GM18951 (cell line): ENCODE measurements around the gene ZNF500.
A peak's percentile ranks its signal among the peaks of the same experiment; 100 is the strongest.

Source experiments
- POLR2A ChIP-seq: IDR thresholded peaks from 4 replicates; pipeline ENCODE4 v1.6.1; 2011; ENCODE audit warnings: mild to moderate bottlenecking; ENCODE audit not compliant: insufficient read length, insufficient read depth; ENCODE audit errors: extremely low read depth
- in situ Hi-C: fragments of 300-500 bp; cut with MboI; formaldehyde crosslinking; loops from one replicate; pipeline ENCODE4 v1.12.0; 2022; ENCODE audit warnings: low sequenced_read_pairs, mixed read lengths, inconsistent platforms; ENCODE audit not compliant: unreplicated experiment

The ZNF500 gene

DNA sequence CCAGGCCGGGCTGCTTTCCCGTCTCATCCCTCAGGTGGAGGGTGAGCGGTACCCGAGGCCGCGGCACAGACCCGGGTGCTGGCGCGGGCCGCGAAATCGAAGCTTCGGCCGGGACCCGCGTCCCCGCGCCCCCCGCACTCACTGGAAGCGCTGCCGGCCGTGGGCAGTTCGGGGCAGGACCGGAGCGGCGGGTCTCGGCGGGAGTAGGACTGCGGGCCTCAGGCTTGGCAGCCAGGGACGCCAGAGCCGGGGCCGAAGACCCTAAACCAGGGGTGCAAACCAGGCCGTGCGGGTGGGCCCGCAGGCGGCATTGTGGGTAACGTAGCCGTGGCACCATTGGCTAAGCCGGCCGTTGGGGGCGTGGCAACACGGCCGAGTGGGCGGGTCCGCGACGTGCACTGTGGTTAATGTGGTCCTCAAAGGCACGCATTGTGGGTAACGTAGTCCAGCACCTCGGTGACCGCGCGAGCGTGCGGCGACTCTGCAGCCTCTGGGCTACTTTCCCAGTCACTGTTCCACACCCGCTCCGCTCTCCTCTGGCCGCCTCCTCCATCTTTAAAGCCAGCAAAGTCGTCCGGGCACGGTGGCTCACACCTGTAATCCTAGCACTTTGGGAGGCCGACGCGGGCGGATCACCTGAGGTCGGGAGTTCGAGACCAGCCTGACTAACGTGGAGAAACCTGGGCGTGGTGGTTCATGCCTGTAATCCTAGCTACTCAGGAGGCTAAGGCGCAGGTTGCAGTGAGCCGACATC lies at the start of gene ZNF500:
ZNF500 (minus strand) TSS at position 288 of the 754 bp plus-strand sequence. CDS start 1,184 bp downstream, outside the sequence.
- in situ Hi-C loops = no loop called here
- peak; percentile 77 for TF ChIP-seq POLR2A

DNA sequence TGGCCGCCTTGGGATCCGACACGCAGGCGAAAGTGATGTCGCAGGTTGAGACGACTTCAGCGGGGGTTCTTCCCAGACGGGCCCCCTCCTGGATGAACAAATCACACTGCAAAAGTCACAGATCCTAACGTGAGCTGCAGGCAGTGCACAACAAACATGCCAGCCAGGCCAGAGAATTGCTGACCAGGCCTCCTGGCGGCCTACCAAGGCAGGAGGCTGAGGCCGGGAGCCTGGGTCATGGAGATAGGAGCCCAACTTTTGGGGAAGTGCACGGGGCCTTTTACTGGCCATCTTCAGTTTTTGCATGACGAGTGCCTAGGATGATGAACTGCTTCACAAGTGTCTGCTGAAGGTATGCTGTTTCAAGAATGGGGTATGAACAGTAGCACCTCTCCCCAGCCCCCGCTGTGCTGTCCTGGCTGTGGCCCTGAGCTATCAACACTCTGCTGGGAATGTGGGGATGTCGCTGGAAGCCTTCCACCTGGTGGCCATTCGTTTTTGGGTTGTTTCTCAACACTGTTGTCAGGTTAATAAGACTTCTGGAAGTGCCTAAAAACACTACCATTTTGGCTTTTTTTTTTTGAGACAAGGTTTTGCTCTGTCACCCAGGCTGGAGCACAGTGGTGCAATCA lies 47.7 kb upstream of the ZNF500 start:
- in situ Hi-C loops = no loop called here

DNA sequence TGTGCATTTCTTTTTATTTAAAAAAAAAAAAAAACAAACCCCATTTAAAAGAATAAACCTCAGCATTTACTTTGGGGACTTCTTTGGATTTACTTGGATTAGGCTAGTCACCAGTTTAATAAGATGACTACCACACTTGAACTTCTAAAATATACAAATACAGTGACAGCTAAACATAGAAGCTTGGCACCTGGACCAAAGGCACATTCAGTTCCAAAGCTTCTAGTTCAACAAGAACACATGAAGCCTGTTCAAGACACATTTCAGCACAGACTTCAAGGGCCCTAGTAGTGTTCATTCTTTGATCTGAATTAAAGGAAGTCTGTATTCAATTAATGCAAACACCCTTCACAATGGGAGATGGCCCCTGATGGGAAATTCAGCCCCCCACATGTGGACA lies 47.1 kb upstream of the ZNF500 start:
- no peak for TF ChIP-seq POLR2A

More for the DNA sequence above, 47.7 kb upstream of the ZNF500 start:
- TF ChIP-seq POLR2A = no peak

DNA sequence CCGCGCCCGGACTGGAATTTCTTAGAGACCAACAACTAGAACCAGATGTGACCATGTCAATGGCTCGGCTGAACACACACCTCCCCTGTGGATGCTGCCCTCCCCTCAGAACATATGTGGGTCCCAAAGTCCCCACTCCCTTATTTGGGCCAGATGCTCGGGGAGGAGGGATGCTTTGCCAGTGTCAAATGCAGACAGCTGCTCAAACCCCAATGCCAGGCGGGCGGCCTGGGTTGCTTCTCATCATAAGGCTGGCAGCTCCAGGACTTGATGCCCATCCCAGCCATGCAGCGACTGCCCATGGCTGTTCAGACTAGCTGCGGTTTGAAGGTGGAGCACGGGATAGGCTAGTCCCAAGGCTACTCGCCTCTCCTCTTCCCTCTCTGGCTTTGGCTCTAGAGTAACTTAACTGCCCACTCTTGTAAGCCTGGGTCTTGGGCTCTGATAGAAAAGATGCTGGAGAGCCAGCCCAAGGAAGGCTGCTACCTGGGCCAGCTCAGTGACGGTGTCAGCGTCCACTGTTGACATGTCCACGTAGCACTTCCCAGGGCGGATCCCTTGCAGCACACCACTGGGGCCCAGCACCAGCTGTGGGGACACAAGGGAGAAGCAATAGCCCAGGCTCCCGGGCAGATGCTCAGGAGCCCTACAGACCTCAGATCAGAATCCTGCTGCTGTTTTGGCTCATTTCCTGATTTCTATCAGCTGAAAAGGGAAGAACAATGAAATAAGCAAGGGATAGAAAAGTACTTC lies 46.5 kb upstream of the ZNF500 start:
- in situ Hi-C loops = no loop called here
- no peak for TF ChIP-seq POLR2A

More for the DNA sequence above, 47.1 kb upstream of the ZNF500 start:
- in situ Hi-C loops = no loop called here

DNA sequence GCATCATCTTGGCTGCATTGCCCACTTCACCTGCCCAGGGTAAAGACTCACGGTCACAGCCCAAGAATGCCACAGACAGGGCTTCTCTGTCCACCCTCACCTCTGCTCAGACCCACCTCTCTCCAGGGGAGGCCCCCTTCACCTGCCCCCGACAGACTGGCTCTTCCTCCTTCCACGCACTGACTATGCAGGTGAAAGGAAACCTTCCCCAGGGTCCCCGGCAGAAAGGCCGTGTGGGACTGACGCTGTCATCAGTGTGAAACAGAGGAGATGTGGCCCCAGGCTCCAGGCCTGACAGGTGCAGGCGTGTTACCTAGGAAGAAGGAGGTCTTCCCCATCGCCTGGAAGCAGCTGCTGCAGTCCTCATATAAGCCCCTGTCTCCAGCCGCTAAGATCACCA lies 44.8 kb upstream of the ZNF500 start:
- TF ChIP-seq POLR2A = no peak
- in situ Hi-C loops = no loop called here

DNA sequence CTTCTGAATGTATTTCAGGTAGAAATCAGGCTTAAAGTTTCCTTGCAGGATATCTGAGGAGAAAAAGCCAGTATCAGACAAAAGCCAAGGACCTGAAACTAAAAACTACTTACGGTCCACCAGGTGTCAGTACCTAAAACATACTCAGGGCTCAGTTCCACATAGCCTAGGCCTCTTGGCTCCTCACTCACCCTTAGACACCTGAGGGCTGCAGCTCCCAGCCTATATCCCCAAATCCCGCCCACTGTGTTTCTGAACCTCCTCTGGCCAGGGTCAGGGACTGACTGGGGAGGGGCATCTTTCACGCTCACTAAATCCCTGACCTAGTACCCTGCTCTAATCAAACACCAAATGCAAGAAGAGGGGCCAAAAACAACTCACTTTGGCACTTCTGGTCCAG lies 44.3 kb upstream of the ZNF500 start:
- in situ Hi-C loops = no loop called here

DNA sequence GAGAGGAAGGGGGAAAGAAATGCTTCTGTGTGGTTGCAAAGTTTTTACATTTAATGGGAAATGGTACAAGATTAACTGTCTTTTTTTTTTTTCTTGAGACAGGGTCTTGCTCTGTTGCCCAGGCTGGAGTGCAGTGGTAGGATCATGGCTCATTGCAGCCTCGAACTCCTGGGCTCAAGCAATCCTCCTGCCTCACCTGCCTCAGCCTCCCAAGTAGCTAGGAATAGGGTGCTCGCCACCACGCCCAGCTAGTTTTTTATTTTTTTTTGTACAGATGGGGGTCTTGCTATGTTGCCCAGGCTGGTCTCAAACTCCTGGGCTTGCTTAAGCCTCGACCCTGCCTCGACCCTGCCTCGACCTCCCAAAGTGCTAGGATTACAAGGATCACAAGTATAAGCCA lies 39.3 kb upstream of the ZNF500 start:
- TF ChIP-seq POLR2A = no peak
- in situ Hi-C loops = no loop called here

More for the DNA sequence above, 44.3 kb upstream of the ZNF500 start:
- no peak for TF ChIP-seq POLR2A

DNA sequence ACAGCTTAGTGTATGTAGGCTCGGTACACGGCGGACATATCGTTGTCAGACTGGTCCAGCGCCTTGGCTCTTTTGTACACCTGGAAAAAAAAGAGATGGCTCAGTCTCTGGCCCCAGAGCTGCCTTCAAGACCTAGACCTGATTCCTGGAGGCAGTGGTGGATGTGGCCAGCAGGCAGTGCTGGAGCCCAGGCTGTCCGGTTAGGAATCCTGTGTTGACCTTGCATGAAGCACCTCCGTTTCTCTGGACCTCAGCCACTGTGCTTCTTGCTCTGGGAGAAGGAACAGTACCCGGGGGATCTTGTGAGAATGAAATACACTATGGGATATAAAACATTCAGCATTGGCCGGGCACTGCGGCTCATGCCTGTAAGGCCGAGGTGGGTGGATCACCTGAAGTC lies 38.3 kb upstream of the ZNF500 start:
- in situ Hi-C loops = no loop called here
- no peak for TF ChIP-seq POLR2A

DNA sequence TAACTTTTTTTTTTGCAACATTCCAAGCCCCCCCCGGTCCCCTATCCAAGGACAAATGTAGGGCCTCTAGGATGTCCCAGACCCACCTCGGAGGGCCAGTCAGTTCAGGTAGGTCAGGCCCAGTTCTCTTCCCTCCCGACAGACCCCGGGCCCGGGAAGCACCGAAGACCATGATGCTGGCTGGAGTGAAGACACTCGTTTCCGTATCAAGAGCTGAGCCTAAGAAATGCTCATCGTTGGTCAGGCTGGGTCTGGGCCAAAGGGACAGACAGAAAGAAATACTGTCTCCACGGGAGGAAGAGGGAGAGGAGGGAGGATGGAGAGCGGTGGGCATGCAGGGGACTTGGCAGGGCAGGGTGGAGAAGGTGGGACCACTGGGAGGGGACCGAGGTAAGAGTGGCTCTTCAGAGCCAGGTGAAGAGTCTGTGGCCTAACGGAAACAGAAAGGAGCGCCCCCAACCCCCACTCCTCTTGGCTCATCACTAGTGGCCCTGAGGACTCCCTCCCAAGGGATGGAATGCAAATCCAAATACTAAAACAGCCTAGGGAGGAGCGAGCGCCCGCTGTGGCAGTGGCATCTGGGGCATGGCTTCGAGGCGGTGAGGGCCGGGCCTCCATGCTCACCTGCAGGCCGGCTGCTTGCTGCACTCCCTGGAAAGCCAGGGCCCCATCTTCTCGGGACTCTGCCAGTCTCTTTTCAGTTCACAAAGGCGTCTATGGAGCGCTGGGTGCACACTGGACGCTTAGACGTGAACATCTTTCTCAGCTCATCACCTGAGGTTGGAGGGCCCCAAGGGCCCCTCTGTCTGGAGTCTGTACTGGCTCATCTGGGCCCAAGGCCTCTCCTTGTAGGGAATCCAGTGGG lies 37.2 kb upstream of the ZNF500 start:
- in situ Hi-C loops = no loop called here
- no peak for TF ChIP-seq POLR2A

DNA sequence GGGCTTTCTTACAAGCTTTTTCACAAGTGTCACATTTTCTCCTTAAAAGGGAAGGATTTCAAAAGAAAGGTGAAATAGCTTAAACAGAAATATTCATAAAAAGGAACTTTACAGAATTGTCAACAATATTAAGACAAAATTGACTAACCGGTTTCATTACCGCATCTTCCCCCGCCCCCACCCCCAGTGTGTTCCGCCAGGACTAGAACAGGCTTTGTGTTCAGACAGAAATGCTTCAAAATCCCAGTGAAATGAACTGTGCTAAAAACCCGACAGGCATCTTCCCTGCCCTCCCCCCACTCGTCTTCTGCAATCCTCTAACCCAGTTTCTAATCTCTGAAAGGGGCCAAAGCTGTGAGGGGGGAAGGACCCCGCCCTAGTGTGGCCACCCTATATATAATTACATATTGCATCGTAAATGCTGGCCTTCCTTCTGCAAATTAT lies 36.5 kb upstream of the ZNF500 start:
- in situ Hi-C loops = no loop called here
- no peak for TF ChIP-seq POLR2A

DNA sequence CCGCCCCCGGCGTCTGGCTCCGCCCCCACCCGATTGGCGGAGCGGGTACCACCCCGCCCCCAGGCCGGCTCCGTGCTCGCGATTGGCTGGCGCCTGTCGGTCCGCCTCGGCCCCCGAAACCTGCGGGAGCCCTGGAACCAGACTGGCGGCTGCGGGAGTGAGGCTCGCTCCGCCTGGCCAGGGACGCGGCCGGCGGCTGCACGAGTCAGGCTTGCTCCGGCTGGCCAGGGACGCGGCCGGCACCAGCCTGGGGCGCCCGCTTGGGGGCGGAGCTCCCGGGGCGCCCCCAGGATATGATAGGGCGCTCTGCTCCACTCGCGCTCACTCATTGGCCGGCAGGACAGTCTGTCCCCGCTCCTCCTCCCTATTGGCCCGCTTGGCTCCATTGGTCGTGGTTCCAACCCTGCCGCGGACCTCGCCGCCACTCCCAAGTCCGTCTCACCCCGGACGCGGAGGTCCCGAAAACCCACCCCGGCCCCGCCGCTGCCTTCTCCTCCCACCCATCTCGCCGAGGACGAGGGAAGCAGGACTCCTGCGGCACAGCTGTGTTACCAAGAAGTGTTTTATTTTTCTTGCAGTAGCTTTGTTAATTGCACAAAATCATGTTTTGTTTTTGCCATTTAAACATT lies 35.8 kb upstream of the ZNF500 start:
- in situ Hi-C loops = no loop called here
- no peak for TF ChIP-seq POLR2A

DNA sequence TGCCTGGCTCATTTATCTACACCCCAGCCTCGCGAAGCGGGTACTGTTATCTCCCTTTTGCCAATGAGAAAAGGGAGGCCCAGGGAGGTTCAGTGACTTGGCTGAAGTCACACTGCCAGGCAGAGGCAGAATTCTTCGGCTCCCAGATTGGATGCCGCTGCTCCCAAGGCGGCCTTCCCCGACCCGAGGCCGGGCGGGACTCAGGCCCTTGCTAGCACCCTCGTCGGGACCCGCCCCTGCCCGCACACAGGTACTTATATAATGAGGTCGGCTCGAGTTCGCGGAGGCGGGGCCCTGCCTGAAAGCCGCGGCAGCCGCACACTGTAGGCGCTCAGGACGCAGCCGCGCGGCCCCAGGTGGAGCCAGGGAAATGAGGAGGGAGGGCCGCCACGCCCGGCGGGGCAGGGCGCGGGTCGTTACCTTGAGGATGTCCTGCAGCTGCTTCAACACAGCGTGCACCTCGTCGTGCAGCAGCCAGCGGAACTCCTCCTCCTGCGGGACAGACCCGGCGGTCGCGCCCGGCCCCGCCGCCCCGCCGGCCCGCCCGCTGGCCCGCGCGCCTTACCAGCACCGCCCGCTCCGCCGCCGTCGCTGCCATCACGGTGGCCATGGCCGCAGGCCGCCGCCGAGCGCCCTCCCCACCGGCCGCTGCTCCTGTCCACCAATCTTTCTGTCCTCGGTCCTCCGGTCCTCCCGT lies 35.1 kb upstream of the ZNF500 start, which contains the start of gene ROGDI:
ROGDI (minus strand) TSS at position 672 of the 697 bp plus-strand sequence; CDS start at position 610, 62 bp downstream.
- peak; percentile 49 for TF ChIP-seq POLR2A
- in situ Hi-C loops = no loop called here
